Hypothalamus (tissue), 51 donors: ENCODE results near the gene RSPO1.
"Not testable (repeated sequence)": the region's sequence is repeated elsewhere in the genome, so short reads cannot be mapped to it uniquely, and the experiment has no call there.

Source experiments
- DNase-seq, 51 donors: peaks; one replicate each; lab custom pipeline; 2025; lab: John Stamatoyannopoulos, UW

RSPO1 gene, protein sequence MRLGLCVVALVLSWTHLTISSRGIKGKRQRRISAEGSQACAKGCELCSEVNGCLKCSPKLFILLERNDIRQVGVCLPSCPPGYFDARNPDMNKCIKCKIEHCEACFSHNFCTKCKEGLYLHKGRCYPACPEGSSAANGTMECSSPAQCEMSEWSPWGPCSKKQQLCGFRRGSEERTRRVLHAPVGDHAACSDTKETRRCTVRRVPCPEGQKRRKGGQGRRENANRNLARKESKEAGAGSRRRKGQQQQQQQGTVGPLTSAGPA

DNA sequence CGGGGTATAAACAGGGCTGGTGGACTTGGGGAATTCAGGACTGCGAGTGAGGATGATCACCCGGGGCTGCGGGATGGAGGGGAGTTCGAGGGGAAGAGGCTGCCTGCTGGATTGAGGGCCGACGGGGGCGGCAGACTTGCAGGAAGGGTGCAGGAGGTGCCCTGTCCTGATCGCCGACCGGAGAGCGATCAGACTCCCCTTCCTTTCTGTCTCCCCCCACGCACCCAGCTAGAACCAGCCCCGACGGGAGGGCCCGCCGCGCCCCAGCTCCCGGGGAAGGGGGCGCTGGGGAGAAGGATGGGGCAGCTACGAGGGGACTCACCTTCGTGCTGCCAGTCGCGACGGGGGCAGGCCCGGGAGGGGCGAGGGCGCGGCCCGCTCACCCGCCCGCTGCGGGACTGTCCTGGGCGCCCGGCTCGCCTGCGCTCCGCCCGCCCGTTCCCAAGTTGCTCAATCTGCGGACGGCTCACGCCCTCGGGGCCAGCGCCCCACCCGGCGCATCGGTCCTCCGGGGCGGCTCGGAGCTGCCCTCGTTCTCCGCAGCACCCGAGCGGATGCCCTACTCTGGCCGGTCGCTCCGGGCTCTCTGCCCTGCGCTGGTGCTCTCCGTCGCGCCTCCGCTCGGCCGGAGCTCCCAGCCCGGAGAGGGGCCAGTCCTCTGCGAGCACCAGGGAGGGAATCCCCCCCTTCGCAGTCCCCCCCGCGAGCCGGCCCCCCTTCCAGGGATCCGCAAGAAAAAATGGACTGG is at the start of gene RSPO1:
RSPO1 (minus strand) TSS at position 649 of the 748 bp plus-strand sequence. CDS start 5,231 bp downstream, outside the sequence.
- DNase-seq = peak in 1 of 51 donors; percentile 4

GRCh38 chr1:37684182-37684581 is 49.5 kb upstream of the RSPO1 start:
- DNase-seq = not testable (repeated sequence)

GRCh38 chr1:37682334-37682987 is 47.8 kb upstream of the RSPO1 start:
- DNase-seq = peak in 44 of 51 donors; percentile 5 to 81 (median 46)

- no peak for DNase-seq
Measured at GRCh38 chr1:37680933-37681332, 46.2 kb upstream of the RSPO1 start.

DNA sequence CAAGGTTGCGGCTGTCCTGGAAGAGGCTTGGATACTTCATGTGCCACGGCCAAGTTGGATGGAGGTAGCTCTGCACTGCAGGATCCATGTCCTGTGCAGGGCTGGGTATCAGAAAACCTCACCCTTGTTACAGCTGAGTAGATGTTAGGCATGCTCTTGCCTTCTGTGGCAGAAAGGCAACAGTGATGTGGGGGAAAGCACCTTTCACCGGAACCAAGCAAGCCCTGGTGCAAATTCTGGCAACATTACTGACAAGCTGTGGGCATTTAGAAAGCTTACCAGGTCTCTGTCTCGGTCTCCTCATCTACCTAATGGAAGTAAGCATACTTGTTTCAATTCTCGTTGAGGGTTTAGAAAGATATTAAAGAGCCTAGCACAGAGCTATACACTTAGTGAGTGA is 43.1 kb upstream of the RSPO1 start:
- no peak for DNase-seq

DNA sequence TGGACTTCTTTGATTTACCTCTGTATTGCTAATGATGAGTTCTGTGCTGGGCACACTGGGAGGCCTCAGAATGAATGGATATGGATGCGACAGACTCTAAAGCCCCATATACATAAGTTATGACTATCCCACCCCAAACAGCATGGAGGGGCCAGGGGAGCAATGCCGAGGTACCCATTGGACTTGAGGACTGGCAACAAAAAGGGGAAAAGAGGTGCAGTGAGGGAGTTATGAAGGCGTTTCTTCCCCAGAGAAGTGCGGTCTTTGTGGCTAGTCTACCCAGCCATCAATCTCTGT is 42.4 kb upstream of the RSPO1 start:
- no peak for DNase-seq

DNA sequence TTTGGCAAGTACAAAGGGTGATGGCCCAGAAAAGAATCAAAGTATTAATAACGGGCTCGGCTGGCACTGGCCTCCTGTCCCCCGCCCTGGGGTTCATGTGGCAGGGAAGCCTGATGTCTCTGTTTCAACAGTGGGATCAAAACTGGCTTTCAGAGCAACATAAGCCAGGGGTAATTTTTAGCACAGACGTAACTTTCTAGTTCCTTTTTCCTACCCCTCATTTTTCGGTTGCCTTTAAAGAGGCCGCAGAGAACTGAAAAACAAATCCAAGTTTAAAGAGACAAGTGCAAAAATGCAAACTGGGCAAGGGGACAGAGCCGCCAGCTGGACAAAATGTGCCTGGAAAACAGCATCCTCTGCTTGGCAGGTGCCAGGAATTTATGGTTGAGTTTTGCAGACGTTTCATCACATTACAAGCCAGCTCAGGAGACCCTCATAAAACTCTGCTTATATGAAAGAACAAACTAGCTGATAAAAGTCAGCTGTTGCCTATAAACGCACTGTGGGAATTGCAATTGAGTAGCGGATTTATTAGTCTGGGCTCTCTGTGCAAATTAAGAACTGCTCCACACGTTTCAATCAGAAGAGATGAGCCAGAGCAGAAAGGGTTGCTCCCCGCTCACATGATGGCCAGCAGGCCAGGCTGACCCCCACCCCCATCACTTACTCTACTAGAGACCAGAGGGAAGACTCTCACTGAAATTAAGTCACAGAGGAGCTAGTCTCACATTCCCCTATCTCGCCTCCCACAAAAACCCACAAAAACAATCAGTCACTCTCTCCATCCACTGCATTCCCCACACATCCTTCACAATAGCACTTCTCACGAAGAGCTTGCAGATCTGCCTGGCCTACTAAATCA is 41.8 kb upstream of the RSPO1 start:
- peak in 7 of 51 donors; percentile 2 to 24 (median 9) for DNase-seq

DNA sequence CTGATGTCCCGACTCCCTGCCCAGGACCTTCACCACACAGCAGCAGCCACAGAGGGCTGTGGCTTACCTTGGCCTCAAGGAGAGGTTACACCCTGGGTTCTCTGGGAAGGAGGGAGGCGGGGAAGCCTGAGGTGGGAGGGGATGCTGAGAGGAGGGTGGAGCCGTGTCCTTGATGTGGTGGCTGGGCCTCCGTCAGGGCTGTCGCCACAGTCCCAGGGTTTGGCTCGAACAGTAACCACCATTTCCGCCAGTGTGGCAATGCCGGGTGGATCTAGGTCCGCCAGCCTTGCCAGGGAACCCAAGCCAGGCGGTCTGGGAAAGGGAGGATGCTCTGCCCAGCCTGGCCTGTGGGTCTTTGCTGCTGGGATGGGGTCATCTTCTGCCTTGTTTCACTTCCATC is 39.2 kb upstream of the RSPO1 start:
- no peak for DNase-seq

- no peak for DNase-seq
Measured at GRCh38 chr1:37672136-37672870, 37.6 kb upstream of the RSPO1 start.

GRCh38 chr1:37671261-37671660 is 36.6 kb upstream of the RSPO1 start:
- no peak for DNase-seq

DNA sequence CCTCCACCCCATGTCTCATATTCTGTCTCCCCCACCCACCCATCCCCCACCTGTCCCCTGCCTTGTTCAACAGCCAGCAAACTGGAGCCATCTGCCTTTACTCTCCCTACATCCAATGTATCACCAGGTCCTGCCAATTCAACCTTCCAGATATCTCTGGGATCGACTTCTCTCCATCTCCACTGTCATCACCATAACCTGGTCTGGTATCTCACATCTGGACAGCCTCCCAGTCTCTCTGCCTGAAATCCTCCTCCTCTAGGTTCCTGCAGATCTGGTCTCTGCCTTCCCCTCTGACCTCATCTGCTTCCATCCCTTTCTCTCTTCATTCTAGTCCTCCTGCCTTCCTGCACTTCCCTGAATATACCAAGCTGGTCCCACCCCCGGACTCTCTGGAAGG is 35.4 kb upstream of the RSPO1 start:
- DNase-seq = no peak

- no peak for DNase-seq
Measured at GRCh38 chr1:37667023-37667671, 32.5 kb upstream of the RSPO1 start.

DNA sequence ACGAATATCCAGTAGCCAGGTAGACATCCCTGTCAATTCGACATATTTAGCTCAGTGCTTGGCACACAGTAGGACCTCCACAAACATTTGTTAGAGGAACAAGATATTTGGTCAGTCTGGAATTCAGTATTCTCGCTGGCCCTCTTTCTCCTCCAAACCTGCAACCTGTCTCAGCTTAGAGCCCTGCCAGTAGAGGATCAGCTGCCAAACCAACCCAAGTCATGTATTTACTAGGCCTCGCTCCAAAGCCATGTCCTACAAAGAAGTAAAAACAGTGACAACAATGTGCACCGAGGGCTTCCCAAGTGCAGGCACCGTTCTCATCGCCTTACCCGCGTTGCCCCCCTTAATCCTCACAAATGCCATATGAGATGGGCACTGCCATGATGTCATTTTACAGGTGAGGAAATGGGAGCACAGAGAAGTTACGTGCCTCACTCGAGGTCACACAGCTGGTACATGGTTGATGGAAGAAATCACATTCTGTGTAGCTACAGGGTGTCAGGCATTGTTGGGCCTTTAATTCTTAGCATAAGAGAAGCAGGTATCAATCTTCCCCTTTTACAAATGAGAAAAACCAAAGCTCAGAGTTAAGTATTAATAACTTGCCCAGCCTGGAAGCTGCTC is 31.7 kb upstream of the RSPO1 start:
- no peak for DNase-seq

DNA sequence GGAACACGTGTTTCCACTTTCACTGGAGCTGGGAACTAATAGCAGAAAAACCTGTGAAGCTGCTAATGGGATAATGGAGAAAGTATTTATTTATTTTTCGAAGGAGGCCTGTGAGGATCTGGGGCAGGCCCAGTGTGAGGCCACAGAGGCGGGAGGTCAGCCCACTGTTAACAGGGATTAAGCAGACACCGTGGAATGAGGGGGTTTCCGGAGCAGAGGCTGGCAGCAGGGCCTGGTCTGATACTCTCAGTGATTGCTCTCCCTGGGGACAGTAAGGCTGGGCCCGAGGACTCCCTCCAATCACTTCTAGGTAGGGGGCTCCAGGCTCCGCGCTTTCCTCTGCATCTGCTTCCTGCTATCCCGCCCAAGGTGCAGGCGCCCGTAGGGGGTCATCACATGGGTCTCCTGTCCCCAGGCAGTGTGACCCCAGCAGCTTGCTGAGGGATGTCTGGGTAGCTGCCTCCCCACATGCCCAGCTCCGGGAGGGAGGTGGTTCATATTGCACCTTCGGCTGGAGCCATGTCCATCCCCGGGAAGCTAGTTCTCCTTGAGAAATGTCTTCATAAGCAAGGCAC is 28.8 kb upstream of the RSPO1 start:
- DNase-seq = no peak

- DNase-seq = no peak
Measured at GRCh38 chr1:37662031-37662755, 27.5 kb upstream of the RSPO1 start.

DNA sequence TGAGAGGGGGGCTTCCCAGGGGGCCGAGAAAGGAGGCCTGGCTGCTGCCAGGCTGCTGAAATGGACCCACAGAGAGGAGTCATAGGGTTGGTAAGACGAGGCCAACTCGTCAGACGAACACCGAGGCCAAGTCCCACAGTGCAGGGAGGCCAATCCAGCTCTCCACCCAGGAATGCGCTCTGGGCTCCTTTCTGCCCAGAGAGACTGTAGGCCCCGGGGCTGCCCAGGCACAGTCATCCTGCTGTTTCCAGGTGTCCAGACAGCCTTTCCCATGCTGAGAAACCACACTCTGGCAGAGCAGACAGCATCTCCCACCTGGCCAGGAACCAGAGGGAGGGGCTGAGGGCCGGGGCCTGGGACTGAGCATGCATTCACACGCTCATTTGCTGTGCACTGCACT is 26.7 kb upstream of the RSPO1 start:
- DNase-seq = no peak

DNA sequence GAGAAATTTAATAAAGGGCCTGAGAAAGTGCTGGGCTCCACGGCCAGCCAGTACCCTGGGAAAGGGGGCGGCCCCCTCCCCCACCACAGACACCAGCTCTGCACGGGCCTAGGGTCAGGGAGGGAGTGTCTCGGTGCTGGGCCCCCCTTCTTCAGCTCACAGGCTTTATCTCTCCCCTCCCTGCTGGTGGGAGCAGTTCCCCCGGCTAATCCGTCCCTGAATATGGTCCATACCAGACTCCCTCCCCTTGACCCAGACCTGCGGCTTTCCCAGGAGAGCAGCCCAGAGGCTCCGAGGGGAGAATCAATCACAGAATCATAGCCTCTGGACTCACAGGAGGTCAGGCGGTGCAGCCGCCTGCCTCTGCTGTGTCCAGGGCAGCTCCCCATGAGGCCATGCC is 26.0 kb upstream of the RSPO1 start:
- DNase-seq = no peak

- no peak for DNase-seq
Measured at GRCh38 chr1:37658486-37658885, 23.8 kb upstream of the RSPO1 start.
